HG02981 (cell line): ENCODE results near the gene NPHP4.

ENCODE experiments used
- ATAC-seq: cut with Tn5 transposase; IDR thresholded peaks from one replicate; pipeline ENCODE4 v1.9.1; 2021; ENCODE audit warnings: mild to moderate bottlenecking, moderate library complexity; ENCODE audit not compliant: unreplicated experiment

NPHP4 gene

GRCh38 chr1:5974631-5975030 lies 17.6 kb downstream of the NPHP4 start:
- ATAC-seq = no peak

- no peak for ATAC-seq
Measured at GRCh38 chr1:5973771-5974170, 18.5 kb downstream of the NPHP4 start.

GRCh38 chr1:5972198-5972520 lies 20.1 kb downstream of the NPHP4 start:
- no peak for ATAC-seq

GRCh38 chr1:5971471-5972197 lies 20.6 kb downstream of the NPHP4 start:
- no peak for ATAC-seq

GRCh38 chr1:5970610-5971273 lies 21.5 kb downstream of the NPHP4 start:
- ATAC-seq = no peak

DNA sequence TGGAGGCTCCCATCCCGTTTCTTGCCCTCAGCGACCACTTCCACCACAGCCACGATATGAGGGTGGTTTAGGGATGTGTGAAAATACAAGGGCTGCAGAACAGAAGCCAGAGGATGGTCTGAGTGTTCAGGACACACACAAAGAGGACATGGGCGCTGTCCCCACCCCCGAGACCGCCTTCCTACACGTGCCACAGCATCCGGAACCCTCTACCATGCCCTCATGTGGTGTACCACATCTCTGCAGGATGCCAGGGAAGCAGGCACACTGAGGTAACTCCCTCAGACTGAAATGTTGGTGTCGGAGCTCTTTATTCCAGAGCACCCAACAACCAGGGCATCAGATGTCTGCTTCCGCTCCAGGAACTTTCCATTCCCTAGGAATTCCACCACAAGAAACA lies 23.1 kb downstream of the NPHP4 start:
- ATAC-seq = no peak

GRCh38 chr1:5968161-5968736 lies 24.0 kb downstream of the NPHP4 start:
- ATAC-seq = no peak

DNA sequence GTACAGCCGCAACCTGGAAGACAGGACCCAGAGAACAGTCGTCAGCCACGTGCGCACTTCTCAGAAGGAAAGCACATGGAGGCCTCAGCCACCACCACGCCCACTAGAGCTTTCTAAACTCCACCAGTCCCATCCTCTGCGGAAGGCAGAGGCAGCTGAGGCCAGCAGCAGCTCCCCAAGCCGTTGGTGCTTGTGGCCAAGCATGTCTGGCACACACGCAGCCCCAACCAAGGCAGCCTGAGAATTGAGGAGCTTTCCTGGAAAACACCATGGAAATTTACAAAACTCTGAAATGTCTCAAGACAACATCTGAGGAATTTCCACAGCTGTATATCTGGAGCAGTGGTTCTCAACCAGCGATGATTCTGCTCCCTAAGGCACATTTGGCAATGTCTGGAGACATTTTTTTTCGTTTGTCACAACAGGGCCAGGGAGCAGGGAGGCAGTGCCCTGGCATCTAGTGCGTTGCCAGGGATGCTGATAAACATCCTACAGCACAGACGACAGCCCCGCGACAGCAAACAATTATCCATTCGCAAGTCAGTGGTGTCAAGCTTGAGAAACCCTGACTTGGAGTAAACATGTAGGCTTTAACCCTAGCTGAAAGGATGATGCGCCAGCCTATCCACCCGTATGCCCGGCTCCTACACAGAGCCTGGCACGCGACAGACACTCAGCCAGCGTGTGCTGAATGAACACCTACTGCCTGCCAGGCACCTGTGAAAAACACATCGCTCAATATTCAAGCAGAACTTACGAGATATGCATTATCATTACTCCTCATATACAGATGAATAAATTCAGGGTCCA lies 24.7 kb downstream of the NPHP4 start:
- ATAC-seq = no peak

DNA sequence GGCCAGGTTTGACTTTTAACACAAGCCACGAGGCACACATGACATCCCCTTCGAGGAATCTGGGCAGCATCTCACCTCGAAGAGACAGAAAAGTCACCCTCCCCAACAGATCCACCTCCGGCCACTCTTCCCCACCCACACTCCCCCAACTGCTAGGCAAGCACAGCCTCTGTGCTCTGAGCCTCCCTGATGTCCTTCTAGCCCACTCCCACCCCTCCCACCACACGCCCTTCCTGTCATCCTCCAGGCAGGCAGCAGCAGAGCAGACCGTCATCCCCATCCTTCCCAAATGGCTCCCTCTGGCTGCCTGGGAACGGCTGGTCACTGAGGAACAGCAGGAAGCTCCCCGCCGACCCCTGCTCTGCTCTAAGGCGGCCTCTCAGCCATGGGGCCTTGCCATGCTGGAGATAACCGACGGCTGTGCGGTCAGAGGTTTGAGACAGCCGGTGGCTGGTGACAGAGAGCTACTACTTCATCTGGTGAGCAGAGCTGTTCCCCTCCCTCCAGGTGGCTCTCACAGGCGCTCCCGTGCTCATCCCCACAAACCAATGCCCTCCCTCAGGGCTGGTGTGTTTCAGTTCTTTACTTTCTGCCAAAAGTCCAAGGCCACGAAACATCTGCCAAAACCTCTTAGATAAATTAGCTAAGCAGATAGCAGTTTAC lies 25.6 kb downstream of the NPHP4 start:
- no peak for ATAC-seq

DNA sequence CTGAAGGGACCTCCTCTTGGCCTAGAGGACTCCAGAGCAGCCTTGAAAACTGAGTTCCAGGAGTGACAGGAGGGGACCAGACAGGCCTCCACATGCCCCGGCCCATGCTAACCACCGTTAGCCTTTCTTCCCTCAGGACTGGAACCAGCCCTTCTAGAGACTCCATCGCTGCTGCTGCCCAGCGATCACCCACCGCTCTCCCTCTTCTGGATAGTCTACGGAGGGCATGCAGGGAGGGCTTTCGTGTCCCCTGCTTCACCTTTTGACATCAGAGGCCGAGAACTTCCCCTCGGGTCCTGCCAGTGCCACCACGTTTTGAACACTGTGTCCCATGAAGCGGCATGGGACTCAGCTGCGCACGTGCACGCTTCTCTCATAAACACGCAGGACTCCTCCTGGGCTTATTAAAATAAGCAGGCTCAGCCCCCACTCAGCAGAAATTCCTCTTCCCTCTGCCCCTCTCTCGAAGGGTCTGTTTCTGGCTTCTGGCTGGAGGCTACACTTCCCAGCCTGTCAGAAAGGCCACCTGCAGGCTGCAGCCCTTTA lies 26.6 kb downstream of the NPHP4 start:
- no peak for ATAC-seq

DNA sequence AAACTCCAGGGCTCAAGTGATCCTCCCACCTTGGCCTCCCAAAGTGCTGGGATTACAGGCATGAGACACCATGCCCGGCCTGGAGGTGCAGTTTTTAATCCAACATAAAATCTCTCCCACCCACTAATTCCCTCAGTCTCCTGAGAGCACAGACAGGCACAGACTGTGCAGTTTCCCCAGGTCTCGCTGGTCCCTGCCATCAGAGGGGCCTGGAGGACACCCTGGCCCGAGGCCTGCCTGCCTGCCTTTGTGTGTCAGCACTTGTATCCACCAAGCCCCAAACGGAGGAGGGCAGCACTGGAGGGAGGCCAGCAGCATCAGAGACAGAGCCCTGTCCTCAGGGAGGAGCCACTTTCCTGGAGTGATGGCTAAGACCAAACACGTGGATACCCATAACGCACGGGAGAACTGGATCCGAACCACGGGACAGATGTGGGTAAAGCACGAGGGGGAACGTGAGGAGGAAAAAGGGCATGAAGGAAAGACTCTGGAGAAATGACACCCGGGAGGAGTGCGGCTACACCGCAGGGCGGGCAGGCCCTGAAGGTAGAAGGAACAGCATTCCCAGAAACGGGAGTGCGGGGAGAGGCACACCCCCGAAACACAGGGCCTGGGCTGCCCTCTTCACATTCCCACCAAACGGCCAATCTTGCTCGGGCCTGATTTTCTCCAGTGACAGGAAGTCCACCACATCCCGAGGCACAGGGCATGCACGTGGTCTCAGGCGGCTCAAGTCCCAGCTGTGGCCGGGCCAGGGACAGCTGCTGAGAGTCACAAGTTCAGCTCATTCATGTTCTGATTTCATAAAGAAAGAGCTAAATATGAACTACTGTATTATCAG lies 29.7 kb downstream of the NPHP4 start:
- no peak for ATAC-seq

DNA sequence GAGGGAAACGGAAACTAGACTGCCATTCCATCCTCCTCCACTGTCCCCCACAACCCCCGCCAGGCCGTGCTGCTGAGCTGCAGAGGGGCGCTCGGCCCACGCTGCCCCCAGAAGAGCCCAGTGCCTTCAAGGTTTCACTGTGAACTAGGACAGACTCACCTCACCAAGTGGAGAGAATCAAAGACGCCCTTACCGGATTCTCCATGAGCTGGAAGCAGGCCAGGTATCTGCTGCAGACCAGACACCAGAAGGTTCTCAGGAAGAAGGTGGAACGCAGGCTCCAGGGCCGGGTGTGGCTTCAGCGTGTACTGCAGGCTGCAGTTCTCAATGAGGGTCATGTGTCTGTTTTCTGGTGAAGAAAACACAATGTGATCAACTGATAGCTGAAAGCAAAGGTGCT lies 30.6 kb downstream of the NPHP4 start:
- no peak for ATAC-seq

DNA sequence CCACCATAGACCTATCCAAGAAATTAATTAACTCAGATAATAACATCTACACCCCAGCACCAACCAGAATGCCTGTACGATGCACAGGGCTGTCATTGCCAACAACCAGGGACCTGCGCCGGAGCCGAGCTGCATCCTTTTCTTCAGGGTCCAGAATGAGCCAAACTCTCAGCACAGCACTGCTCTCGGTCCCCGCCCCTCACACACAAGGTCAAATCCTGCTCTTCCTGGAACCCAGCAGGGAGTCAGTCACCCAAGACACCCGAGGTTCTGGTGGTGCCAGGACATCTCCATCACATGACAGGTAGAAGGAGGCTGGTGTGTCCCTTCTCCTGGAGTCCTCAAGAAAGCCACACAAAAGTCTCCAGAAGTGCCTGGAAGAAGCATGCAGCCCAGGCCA lies 31.9 kb downstream of the NPHP4 start:
- no peak for ATAC-seq

DNA sequence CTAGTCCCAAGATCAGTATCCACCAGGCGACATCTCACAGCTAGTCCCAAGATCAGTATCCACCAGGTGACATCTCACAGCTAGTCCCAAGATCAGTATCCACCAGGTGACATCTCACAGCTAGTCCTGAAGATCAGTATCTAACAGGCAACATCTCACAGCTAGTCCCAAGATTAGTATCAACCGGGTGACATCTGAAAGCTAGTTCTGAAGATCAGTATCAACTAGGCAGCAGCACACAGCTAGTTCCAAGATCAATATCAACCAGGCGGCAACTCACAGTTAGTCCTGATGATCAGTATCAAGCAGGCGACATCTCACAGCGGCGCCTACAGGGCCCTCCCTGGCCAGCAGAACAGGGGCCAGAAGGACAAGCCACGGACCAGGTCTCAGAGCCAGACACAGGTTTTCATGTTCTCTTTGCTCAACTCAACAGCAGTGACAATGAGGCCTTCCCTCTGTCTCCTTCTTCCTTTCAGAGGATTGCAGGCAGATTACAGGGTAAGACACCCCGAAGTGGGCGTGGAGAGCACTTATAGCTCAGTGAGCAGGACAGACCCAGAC lies 32.5 kb downstream of the NPHP4 start:
- ATAC-seq = no peak

DNA sequence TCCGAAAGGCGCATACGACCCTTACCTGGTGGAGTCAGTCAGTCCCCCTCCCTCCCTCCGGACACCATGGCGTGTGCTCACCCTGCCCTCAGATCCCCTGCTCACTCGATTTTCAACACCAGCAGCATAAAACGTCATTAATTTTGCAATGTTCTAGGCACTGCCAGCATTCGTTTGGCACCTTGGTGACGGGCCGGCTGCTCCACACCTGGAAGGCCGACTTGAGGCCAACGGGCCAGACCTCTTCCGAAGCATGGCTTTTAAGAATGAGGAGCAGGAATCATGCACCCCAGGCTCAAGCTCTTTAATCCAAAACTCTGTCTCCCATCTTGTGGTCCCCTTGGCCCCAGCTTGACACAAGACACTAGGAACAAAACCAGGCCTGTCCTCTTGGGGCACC lies 33.1 kb downstream of the NPHP4 start:
- ATAC-seq = no peak

DNA sequence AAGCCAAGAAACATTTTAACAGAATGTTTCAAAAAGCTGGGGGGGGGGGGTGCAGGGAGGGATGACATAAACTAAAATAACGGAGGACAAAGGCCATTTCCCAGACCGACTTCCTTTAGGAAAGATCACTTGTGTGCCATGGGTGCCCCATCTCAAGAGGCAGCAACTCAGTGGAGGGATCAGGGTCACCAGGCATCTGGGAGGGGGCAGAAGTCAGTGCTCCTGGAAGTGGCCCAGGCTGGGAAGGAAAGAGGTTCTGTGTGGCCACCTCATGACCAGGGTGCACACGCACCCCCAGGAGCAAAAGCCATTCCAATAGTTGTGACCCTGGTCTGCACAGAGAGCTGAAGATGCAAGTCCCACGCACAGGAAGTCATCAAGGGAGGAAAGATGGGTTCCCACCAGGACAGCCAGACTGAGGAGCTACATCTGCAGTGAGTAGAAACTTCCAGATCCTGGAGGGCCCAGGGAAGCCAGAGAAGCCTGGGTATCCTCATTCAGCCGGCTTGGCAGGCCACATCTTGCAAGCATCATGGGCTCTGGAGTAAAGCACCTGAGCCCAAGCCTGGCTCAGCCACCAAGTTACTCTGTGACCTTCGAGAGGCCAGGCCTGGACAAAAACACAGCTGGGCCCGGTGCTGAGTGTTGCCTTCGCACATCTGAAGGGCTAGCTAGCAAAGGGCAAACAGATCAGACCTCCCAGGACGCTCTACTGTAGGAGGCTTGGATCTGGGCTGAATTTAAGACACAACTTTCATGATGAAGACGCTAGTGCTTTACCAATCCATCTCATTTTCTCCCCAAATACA lies 36.0 kb downstream of the NPHP4 start:
- no peak for ATAC-seq

DNA sequence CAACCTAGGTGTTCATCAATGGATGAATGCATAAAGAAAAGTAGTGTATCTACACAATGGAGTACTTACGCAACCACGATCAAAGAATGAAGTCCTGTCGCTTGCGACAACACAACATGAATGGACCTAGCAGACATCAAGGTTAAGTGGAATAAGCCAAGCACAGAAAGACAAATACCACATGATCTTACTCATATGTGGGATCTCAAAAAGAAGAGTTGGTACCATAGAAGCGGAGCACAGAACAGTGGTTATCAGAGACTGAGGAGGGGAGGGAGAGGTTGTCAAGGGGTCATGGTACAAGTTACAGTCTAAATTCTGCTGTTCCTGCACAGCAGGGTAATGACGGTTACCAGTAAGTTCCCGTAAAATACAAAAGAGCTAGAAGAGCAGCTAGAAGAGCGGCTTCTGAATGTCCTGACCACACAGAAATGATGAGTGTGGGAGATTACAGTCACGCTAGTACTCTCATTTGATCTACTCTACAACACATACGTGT lies 36.7 kb downstream of the NPHP4 start:
- ATAC-seq = no peak

DNA sequence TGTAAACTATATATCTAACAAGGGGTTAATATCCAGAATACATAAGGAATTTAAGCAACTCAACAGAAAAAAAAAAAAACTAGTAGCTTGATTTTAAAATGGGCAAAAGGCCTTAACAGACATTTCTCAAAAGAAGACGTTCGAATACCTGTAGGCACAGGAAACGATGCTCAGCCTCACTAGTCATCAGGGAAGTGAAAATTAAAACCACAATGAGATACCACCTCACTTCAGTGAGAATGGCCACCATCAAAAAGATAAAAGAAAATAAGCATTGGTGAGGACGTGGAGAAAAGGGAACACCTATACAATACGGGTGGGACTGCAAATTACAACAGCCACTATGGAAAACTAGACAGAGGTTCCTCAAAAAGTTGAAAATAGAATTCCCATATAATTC lies 37.3 kb downstream of the NPHP4 start:
- no peak for ATAC-seq

DNA sequence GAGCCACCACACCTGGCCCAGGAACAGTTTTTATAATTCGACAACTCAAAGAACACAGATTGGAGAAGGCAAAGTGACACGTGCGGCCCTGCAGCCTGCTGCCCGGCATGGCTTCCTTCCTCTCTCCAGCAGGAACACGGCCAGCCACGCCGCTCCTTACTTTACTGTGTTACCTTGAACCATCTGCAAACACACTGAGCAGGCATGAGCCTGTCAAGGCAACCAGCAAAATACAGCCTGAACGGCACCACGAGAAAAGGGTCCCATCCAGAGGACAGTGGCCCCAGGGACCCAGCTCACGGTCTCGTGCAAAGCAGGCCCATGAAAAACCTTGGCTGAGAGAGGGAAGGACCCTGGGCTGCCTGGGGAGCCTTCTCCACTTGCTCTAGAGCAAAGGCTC lies 38.8 kb downstream of the NPHP4 start:
- no peak for ATAC-seq
